Renal pelvis (tissue), 4 donors: ENCODE results near the gene LRRFIP1. TPM values are rescaled to one million over a fixed set of nuclear protein-coding genes. Genes with fewer than 3 reads are reported as not detected.
"Not testable (repeated sequence)": the region's sequence is repeated elsewhere in the genome, so short reads cannot be mapped to it uniquely, and the experiment has no call there.

Experiments used
- DNase-seq: peaks from one replicate; pipeline ENCODE4 v3.0.0-alpha.2; 2013
- polyA plus RNA-seq, 3 donors: library from polyadenylated mRNA; unstranded; fragments of 120-200 nt; gene quantifications; one replicate each; pipeline ENCODE4 v1.2.1, GENCODE V29; 2013; ENCODE audit not compliant: insufficient read length in 3 of 3

Gene LRRFIP1
- polyA plus RNA-seq, 3 donors, result 68.9 to 105 (median 84.8) TPM

- no peak for DNase-seq
Observed at GRCh38 chr2:237657063-237657462, 29.7 kb downstream of the LRRFIP1 start.

- DNase-seq, result no peak
Observed at GRCh38 chr2:237660381-237660900, 33.1 kb downstream of the LRRFIP1 start.

- DNase-seq, result no peak
Observed at GRCh38 chr2:237661270-237661669, 33.9 kb downstream of the LRRFIP1 start.

- no peak for DNase-seq
Observed at GRCh38 chr2:237661799-237662328, 34.5 kb downstream of the LRRFIP1 start.

- peak; percentile 92 for DNase-seq
Observed at GRCh38 chr2:237662671-237663093, 35.3 kb downstream of the LRRFIP1 start.

- no peak for DNase-seq
Observed at GRCh38 chr2:237663517-237664110, 36.2 kb downstream of the LRRFIP1 start.

GRCh38 chr2:237664151-237664550, 36.8 kb downstream of the LRRFIP1 start:
- DNase-seq, result no peak

- peak; percentile 62 for DNase-seq
Observed at GRCh38 chr2:237665713-237666143, 38.3 kb downstream of the LRRFIP1 start.

GRCh38 chr2:237666606-237667005, 39.2 kb downstream of the LRRFIP1 start:
- no peak for DNase-seq

- DNase-seq, result not testable (repeated sequence)
Observed at GRCh38 chr2:237667050-237667576, 39.7 kb downstream of the LRRFIP1 start.

- no peak for DNase-seq
Observed at GRCh38 chr2:237667893-237668292, 40.5 kb downstream of the LRRFIP1 start.

GRCh38 chr2:237668440-237668839, 41.1 kb downstream of the LRRFIP1 start:
- no peak for DNase-seq

- DNase-seq, result no peak
Observed at GRCh38 chr2:237669283-237669627, 41.9 kb downstream of the LRRFIP1 start.

- DNase-seq, result peak; percentile 97
Observed at GRCh38 chr2:237669628-237670392, 42.4 kb downstream of the LRRFIP1 start.

- DNase-seq, result no peak
Observed at GRCh38 chr2:237670641-237671040, 43.3 kb downstream of the LRRFIP1 start.

- DNase-seq, result no peak
Observed at GRCh38 chr2:237671466-237672138, 44.2 kb downstream of the LRRFIP1 start.

- DNase-seq, result no peak
Observed at GRCh38 chr2:237672731-237673129, 45.3 kb downstream of the LRRFIP1 start.

GRCh38 chr2:237673130-237674001, 46.0 kb downstream of the LRRFIP1 start:
- peak; percentile 69 for DNase-seq

GRCh38 chr2:237674731-237675276, 47.4 kb downstream of the LRRFIP1 start:
- peak; percentile 85 for DNase-seq

GRCh38 chr2:237675316-237675715, 47.9 kb downstream of the LRRFIP1 start:
- DNase-seq, result no peak
